ENCODE results near the gene WNT1. TPM values are rescaled to one million over a fixed set of nuclear protein-coding genes. Genes with fewer than 3 reads are reported as not detected.

Gene WNT1
- total and polyA plus RNA-seq, 10 of the 15 experiments (the other 5 are each of a cell fraction or from before 2014, with no cell fraction given), result not detected

DNA sequence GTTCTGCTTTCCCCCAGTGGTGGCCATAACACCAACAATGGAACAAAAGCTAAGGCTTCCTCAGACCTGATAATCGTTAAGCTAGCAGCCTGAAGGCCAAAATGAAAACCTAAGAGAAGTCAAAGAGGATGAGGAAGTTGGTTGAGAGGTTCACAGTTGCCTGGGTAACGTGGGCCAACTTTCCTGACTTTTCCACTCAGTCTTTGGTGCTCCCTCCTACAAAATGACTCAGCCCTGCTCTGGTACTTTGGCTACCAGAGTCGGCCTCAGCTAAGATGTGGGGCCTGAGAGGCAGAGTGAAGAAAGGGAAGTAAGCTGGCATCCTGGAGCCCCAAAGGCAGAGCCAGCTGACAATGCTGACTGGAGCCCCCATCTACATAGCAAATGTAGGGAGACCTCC, 37.9 kb upstream of the WNT1 start (continued):
- TF ChIP-seq, protein P1, sequence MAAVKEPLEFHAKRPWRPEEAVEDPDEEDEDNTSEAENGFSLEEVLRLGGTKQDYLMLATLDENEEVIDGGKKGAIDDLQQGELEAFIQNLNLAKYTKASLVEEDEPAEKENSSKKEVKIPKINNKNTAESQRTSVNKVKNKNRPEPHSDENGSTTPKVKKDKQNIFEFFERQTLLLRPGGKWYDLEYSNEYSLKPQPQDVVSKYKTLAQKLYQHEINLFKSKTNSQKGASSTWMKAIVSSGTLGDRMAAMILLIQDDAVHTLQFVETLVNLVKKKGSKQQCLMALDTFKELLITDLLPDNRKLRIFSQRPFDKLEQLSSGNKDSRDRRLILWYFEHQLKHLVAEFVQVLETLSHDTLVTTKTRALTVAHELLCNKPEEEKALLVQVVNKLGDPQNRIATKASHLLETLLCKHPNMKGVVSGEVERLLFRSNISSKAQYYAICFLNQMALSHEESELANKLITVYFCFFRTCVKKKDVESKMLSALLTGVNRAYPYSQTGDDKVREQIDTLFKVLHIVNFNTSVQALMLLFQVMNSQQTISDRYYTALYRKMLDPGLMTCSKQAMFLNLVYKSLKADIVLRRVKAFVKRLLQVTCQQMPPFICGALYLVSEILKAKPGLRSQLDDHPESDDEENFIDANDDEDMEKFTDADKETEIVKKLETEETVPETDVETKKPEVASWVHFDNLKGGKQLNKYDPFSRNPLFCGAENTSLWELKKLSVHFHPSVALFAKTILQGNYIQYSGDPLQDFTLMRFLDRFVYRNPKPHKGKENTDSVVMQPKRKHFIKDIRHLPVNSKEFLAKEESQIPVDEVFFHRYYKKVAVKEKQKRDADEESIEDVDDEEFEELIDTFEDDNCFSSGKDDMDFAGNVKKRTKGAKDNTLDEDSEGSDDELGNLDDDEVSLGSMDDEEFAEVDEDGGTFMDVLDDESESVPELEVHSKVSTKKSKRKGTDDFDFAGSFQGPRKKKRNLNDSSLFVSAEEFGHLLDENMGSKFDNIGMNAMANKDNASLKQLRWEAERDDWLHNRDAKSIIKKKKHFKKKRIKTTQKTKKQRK (IDR thresholded peaks at IDR 0.05; ENCODE audit: low read depth, low read length), result no peak
- TF ChIP-seq ZNF207 (IDR thresholded peaks at IDR 0.05; ENCODE audit: borderline replicate concordance), result no peak

DNA sequence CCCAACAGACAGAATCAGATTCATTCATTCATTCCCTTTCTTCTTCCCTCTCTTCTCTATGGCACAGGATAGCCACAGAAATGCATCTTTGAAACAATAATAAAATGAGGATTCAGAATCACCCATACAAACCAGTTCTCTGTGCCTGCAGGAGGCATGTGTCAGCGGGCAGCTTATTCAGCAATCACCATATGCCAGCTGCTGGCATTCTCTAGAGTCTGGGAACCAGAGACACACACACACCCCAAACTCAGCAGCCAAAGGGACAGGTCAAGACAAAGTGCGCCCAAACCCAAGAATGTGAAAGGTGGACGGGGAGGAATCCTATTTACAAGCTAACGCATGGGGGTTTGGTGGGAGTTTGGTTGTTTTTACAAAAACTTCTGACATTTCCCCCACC, 34.9 kb upstream of the WNT1 start:
- WGBS (ENCODE audit: insufficient coverage, insufficient replicate concordance, low lambda C conversion rate, missing lambda C conversion rate), result 84% methylated on average over 4 of the region's 4 CpGs
- Histone ChIP-seq H4K20me1 (ENCODE audit: control insufficient read depth, insufficient read depth) (0 out of 2 replicates have a peak, but pooled peaks cover 3% of the 10 kb centered on the region), H3K4me1 (ENCODE audit: control insufficient read depth, insufficient read depth, low read length) (no peaks in the 10 kb centered on the region; the same call in 1 of the 2 replicates), H3K36me3 (ENCODE audit: control insufficient read depth in 2 of 2, insufficient read depth in 2 of 2, low read length in 1 of 2) (peaks cover 22 to 23% of the 10 kb centered on the region in 2 experiments), H3K9ac (ENCODE audit: control insufficient read depth, insufficient read depth, low read length) (no peak overlapping the region), H3K79me2 (ENCODE audit: control insufficient read depth, insufficient read depth, low read length) (peaks cover 18% of the 10 kb centered on the region), H3K27me3 (replicated peaks in 1 of 2; ENCODE audit: control insufficient read depth in 2 of 2, insufficient read depth in 2 of 2, low read length in 1 of 2) (no peaks in the 10 kb centered on the region), H3K4me3 (no peak overlapping the region), H3K27ac (ENCODE audit: control insufficient read depth, insufficient read depth) (no peak overlapping the region), H3K9me3 (replicated peaks; ENCODE audit: control insufficient read depth, insufficient read depth, low read length) (no peaks in the 10 kb centered on the region), H2AFZ (ENCODE audit: control insufficient read depth, low read depth, low read length) (no peak overlapping the region), H3K4me2 (ENCODE audit: control insufficient read depth, insufficient read depth) (no peak overlapping the region)
- ATAC-seq, result no peak
- ChIA-PET CTCF (interaction anchor here (0.6 to 6.0 kb wide), 9 partner anchors 9 to 86 kb away, joined by 3 to 24 read pairs (median 4); no protein-coding TSS in a partner anchor), RAD21 (ENCODE audit: unreplicated experiment) (no interaction called here), SMC1A (ENCODE audit: uncharacterized antibody, unreplicated experiment) (interaction anchor here (0.8 kb wide), 1 partner anchor 41 kb away, joined by 3 read pairs; no protein-coding TSS in a partner anchor), POLR2A (interaction anchor here (1.6 kb wide), 1 partner anchor 9 kb away, joined by 4 read pairs; no protein-coding TSS in a partner anchor)
- FAIRE-seq, result no peak
- intact Hi-C loops (cut with micrococcal nuclease; ENCODE audit: unreplicated experiment) (no loop called here), in situ Hi-C loops (cut with MboI) (no loop called here)
- TF ChIP-seq PAX8 (IDR thresholded peaks at IDR 0.05), result no peak
- TF ChIP-seq RAD51 (IDR thresholded peaks at IDR 0.05), result no peak
- no peak for TF ChIP-seq TARDBP (IDR thresholded peaks at IDR 0.05; ENCODE audit: borderline replicate concordance)
- TF ChIP-seq, protein P2, sequence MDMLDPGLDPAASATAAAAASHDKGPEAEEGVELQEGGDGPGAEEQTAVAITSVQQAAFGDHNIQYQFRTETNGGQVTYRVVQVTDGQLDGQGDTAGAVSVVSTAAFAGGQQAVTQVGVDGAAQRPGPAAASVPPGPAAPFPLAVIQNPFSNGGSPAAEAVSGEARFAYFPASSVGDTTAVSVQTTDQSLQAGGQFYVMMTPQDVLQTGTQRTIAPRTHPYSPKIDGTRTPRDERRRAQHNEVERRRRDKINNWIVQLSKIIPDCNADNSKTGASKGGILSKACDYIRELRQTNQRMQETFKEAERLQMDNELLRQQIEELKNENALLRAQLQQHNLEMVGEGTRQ (IDR thresholded peaks at IDR 0.05; ENCODE audit: borderline replicate concordance, low read depth, low read length), result no peak
- no peak for TF ChIP-seq IRF4 (IDR thresholded peaks at IDR 0.05; ENCODE audit: low read depth, low read length)
- TF ChIP-seq, protein P1 (IDR thresholded peaks at IDR 0.05; ENCODE audit: low read depth, low read length), result no peak
- no peak for TF ChIP-seq SMAD5 (IDR thresholded peaks at IDR 0.05; ENCODE audit: low read depth)
- no peak for TF ChIP-seq NR2C1 (IDR thresholded peaks at IDR 0.05)
- no peak for TF ChIP-seq ZNF217 (IDR thresholded peaks at IDR 0.05)
- TF ChIP-seq SMC3 (IDR thresholded peaks at IDR 0.05; ENCODE audit: borderline replicate concordance, low read length), result no peak
- TF ChIP-seq STAT1 (conservative IDR thresholded peaks at IDR 0.05), result no peak
- TF ChIP-seq IKZF2 (IDR thresholded peaks at IDR 0.05), result no peak
- no peak for TF ChIP-seq NFYA (IDR thresholded peaks at IDR 0.05; ENCODE audit: borderline replicate concordance, low read depth, low read length)
- no TSS peak for BruUV-seq (replicated peaks)
- DNase-seq (ENCODE audit: low read depth, low spot score), result no peak

All from GM12878 (cell line).